ENCODE results near the gene GNAS-AS1. TPM values are rescaled to one million over a fixed set of nuclear protein-coding genes. Genes with fewer than 3 reads are reported as not detected.

The GNAS-AS1 gene
- total RNA-seq, 1 donor from 2014 or later, result 1.5 TPM

DNA sequence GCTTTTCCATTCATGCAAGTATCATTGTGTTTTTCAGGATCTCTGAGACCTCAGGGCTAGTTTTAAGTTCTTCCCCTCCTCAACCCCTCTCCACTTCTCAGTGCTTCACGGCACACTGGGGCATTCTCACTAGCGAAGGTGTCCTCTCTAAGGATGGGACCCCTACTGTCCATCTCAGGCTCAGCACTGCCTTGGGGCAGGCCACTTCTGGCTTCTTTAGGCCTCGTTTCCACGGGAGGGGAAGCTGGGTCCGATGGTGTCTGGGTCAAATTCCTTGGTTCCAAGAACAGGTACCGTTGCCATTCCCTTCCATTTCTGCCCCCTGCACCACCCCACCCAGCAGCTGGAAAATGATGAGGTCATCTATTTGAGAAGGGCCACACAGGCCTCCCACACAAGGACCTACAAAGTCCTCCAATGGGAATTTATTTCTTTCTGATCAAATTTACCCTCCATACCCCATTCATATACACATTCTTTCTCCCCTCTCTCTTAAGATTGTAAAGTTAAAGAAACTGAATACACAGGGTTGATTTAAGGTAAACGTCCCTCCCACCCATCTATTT lies 19.0 kb upstream of the GNAS-AS1 start:
- TF ChIP-seq, protein P1, sequence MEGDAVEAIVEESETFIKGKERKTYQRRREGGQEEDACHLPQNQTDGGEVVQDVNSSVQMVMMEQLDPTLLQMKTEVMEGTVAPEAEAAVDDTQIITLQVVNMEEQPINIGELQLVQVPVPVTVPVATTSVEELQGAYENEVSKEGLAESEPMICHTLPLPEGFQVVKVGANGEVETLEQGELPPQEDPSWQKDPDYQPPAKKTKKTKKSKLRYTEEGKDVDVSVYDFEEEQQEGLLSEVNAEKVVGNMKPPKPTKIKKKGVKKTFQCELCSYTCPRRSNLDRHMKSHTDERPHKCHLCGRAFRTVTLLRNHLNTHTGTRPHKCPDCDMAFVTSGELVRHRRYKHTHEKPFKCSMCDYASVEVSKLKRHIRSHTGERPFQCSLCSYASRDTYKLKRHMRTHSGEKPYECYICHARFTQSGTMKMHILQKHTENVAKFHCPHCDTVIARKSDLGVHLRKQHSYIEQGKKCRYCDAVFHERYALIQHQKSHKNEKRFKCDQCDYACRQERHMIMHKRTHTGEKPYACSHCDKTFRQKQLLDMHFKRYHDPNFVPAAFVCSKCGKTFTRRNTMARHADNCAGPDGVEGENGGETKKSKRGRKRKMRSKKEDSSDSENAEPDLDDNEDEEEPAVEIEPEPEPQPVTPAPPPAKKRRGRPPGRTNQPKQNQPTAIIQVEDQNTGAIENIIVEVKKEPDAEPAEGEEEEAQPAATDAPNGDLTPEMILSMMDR (IDR thresholded peaks at IDR 0.05), result no peak
- Mint-ChIP-seq H3K27ac (ENCODE audit: unreplicated experiment) (no peak overlapping the region), H3K36me3 (ENCODE audit: unreplicated experiment) (no peaks in the 10 kb centered on the region), H3K4me3 (ENCODE audit: unreplicated experiment) (no peak overlapping the region), H3K9me3 (ENCODE audit: unreplicated experiment) (no peaks in the 10 kb centered on the region), H3K27me3 (ENCODE audit: unreplicated experiment) (peaks cover 13% of the 10 kb centered on the region), H3K4me1 (ENCODE audit: unreplicated experiment) (peaks cover 9% of the 10 kb centered on the region)
- DNase-seq (ENCODE audit: extremely low spot score, unreplicated experiment), result no peak

DNA sequence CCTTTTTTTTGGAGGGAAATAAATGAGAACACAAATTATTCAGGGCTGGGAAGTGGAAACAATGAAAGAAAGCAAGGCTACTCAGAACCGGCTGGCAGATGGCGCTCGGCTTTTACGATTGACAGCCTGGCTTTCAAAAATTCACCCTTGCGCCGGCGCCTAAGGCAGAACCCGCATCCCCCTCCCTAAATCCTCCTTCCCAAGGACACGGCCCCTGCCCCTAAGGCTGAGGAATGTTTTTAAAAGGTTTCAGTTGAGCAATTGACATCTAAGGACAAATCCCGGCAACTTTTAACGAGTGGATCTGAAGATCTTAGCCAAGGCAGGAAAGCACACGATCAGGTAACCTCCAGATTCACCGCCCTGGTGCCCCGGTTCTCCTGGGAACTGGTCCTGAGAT lies 18.1 kb upstream of the GNAS-AS1 start:
- DNase-seq (ENCODE audit: extremely low spot score, unreplicated experiment), result no peak
- Mint-ChIP-seq H3K27me3 (ENCODE audit: unreplicated experiment) (peaks cover 15% of the 10 kb centered on the region), H3K9me3 (ENCODE audit: unreplicated experiment) (no peaks in the 10 kb centered on the region), H3K27ac (ENCODE audit: unreplicated experiment) (no peak overlapping the region), H3K36me3 (ENCODE audit: unreplicated experiment) (no peaks in the 10 kb centered on the region), H3K4me1 (ENCODE audit: unreplicated experiment) (peaks cover 9% of the 10 kb centered on the region), H3K4me3 (ENCODE audit: unreplicated experiment) (peak overlapping the region; percentile 20)
- TF ChIP-seq, protein P1 (IDR thresholded peaks at IDR 0.05), result peak; percentile 71

DNA sequence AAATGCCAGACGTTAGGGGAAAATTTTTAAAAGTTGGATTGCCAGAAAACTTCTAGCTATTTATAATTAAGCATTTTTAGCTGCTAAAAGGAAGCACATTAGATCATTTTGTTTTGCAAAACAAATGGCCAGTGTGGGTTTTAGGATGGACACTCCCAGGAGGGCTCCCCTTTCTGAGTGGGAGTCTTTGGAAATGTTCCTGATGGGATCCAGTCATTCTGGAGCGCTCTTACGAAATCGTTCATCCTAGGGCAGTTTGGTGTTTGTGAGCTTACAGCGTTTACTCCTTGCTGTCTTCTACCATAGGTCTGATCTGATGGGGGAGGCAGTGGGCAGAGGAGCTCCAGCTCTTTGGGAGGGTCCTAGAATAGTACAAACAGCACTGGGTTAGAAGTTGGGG lies 16.5 kb upstream of the GNAS-AS1 start:
- Mint-ChIP-seq H3K27me3 (ENCODE audit: unreplicated experiment) (peaks cover 31% of the 10 kb centered on the region), H3K4me3 (ENCODE audit: unreplicated experiment) (no peak overlapping the region), H3K36me3 (ENCODE audit: unreplicated experiment) (no peaks in the 10 kb centered on the region), H3K9me3 (ENCODE audit: unreplicated experiment) (no peaks in the 10 kb centered on the region), H3K4me1 (ENCODE audit: unreplicated experiment) (peaks cover 4% of the 10 kb centered on the region), H3K27ac (ENCODE audit: unreplicated experiment) (no peak overlapping the region)
- TF ChIP-seq, protein P1 (IDR thresholded peaks at IDR 0.05), result no peak
- DNase-seq (ENCODE audit: extremely low spot score, unreplicated experiment), result no peak

GRCh38 chr20:58865843-58866242 lies 15.1 kb upstream of the GNAS-AS1 start:
- H3K36me3 Mint-ChIP-seq (ENCODE audit: unreplicated experiment), result no peaks in the 10 kb centered on the region
- DNase-seq (ENCODE audit: extremely low spot score, unreplicated experiment), result no peak
- H3K4me1 Mint-ChIP-seq (ENCODE audit: unreplicated experiment), result peaks cover 4% of the 10 kb centered on the region
- H3K27me3 Mint-ChIP-seq (ENCODE audit: unreplicated experiment), result peaks cover 37% of the 10 kb centered on the region
- no peak overlapping the region for H3K27ac Mint-ChIP-seq (ENCODE audit: unreplicated experiment)
- TF ChIP-seq, protein P1 (IDR thresholded peaks at IDR 0.05), result no peak
- no peak overlapping the region for H3K4me3 Mint-ChIP-seq (ENCODE audit: unreplicated experiment)
- no peaks in the 10 kb centered on the region for H3K9me3 Mint-ChIP-seq (ENCODE audit: unreplicated experiment)

- Mint-ChIP-seq H3K27ac (ENCODE audit: unreplicated experiment) (no peak overlapping the region), H3K4me3 (ENCODE audit: unreplicated experiment) (no peak overlapping the region), H3K9me3 (ENCODE audit: unreplicated experiment) (no peaks in the 10 kb centered on the region), H3K36me3 (ENCODE audit: unreplicated experiment) (no peaks in the 10 kb centered on the region), H3K4me1 (ENCODE audit: unreplicated experiment) (peaks cover 4% of the 10 kb centered on the region), H3K27me3 (ENCODE audit: unreplicated experiment) (peaks cover 51% of the 10 kb centered on the region)
- no peak for DNase-seq (ENCODE audit: extremely low spot score, unreplicated experiment)
- TF ChIP-seq, protein P1 (IDR thresholded peaks at IDR 0.05), result peak; percentile 13
Measured at GRCh38 chr20:58864346-58864745, 13.6 kb upstream of the GNAS-AS1 start.

All from osteocyte (in vitro differentiated cells).